Activated B cell treated with CpG ODN at 0.5 μM for 24 hours (primary cell): ENCODE data around the gene FSTL4. TPM values are rescaled to one million over a fixed set of nuclear protein-coding genes. Genes with fewer than 3 reads are reported as not detected.

ENCODE experiments used
- ATAC-seq: fragments of 200-7000 bp; cut with Tn5 transposase; one replicate; pipeline ENCODE4 v1.10.0; 2021; ENCODE audit warnings: low read depth, mild to moderate bottlenecking, moderate library complexity
- CTCF ChIA-PET: fragments of 350-600 bp; sonication (Branson Sonifier 250); formaldehyde crosslinking; loops from one replicate; lab custom pipeline; 2021; ENCODE audit warnings: antibody characterized with exemption; lab: Charles Lee
- POLR2A ChIA-PET: fragments of 350-600 bp; sonication (Branson Sonifier 250); formaldehyde crosslinking; loops from one replicate; lab custom pipeline; 2021; ENCODE audit warnings: antibody characterized with exemption; lab: Charles Lee
- DNase-seq: peaks from one replicate; pipeline ENCODE4 v3.0.0; 2022
- H3K27ac Mint-ChIP-seq: one replicate; pipeline ENCODE4 v1.8.0; 2020; ENCODE audit warnings: mixed read lengths
- H3K27me3 Mint-ChIP-seq: one replicate; pipeline ENCODE4 v1.8.0; 2021; ENCODE audit warnings: mixed read lengths
- H3K36me3 Mint-ChIP-seq: one replicate; pipeline ENCODE4 v1.8.0; 2021; ENCODE audit warnings: low read depth, mixed read lengths
- H3K4me1 Mint-ChIP-seq: one replicate; pipeline ENCODE4 v1.8.0; 2021; ENCODE audit warnings: mixed read lengths
- H3K4me3 Mint-ChIP-seq: one replicate; pipeline ENCODE4 v1.8.0; 2020; ENCODE audit warnings: mild to moderate bottlenecking, mixed read lengths
- H3K9me3 Mint-ChIP-seq: one replicate; pipeline ENCODE4 v1.8.0; 2020; ENCODE audit warnings: mixed read lengths
- CTCF ChIP-seq: fragments of 200-600 bp; IDR thresholded peaks from one replicate; pipeline ENCODE4 v1.8.0; 2022; ENCODE audit warnings: antibody characterized with exemption, mild to moderate bottlenecking
- intact Hi-C: fragments of 100-400 bp; cut with micrococcal nuclease; formaldehyde crosslinking; loops from one replicate; pipeline ENCODE4 v1.15.1; 2024
- total RNA-seq: library from RNA; stranded (reverse); gene quantifications from 2 replicates; pipeline ENCODE4 v1.2.3, GENCODE V29; 2022

Gene FSTL4
- total RNA-seq, 1 donor from 2014 or later, result 1.7 TPM

- CTCF ChIA-PET, result interaction anchor here (1.4 kb wide), 1 partner anchor 66 kb away, joined by 4 read pairs; no protein-coding TSS in a partner anchor
Observed at GRCh38 chr5:133357758-133358157, 254.6 kb downstream of the FSTL4 start.

GRCh38 chr5:133356984-133357421 lies 255.3 kb downstream of the FSTL4 start:
- Mint-ChIP-seq H3K4me3 (no peak overlapping the region), H3K9me3 (peaks cover 2% of the 10 kb centered on the region), H3K27ac (no peak overlapping the region), H3K27me3 (no peaks in the 10 kb centered on the region), H3K36me3 (no peaks in the 10 kb centered on the region), H3K4me1 (no peaks in the 10 kb centered on the region)
- no peak for ATAC-seq
- intact Hi-C loops, result no loop called here
- TF ChIP-seq CTCF, result no peak
- DNase-seq, result no peak
- CTCF ChIA-PET, result interaction anchor here (1.4 kb wide), 1 partner anchor 67 kb away, joined by 4 read pairs; no protein-coding TSS in a partner anchor
- POLR2A ChIA-PET, result interaction anchor here (1.0 kb wide), 1 partner anchor 39 kb away, joined by 3 read pairs; no protein-coding TSS in a partner anchor

More at GRCh38 chr5:133357758-133358157, 254.6 kb downstream of the FSTL4 start:
- H3K36me3 Mint-ChIP-seq, result no peaks in the 10 kb centered on the region
- no peak overlapping the region for H3K4me3 Mint-ChIP-seq
- H3K27me3 Mint-ChIP-seq, result peaks cover under 1% of the 10 kb centered on the region
- ATAC-seq (no peak), DNase-seq (no peak)
- no peaks in the 10 kb centered on the region for H3K9me3 Mint-ChIP-seq
- intact Hi-C loops, result no loop called here
- POLR2A ChIA-PET, result no interaction called here
- TF ChIP-seq CTCF, result no peak
- H3K4me1 Mint-ChIP-seq, result no peaks in the 10 kb centered on the region
- no peak overlapping the region for H3K27ac Mint-ChIP-seq

DNA sequence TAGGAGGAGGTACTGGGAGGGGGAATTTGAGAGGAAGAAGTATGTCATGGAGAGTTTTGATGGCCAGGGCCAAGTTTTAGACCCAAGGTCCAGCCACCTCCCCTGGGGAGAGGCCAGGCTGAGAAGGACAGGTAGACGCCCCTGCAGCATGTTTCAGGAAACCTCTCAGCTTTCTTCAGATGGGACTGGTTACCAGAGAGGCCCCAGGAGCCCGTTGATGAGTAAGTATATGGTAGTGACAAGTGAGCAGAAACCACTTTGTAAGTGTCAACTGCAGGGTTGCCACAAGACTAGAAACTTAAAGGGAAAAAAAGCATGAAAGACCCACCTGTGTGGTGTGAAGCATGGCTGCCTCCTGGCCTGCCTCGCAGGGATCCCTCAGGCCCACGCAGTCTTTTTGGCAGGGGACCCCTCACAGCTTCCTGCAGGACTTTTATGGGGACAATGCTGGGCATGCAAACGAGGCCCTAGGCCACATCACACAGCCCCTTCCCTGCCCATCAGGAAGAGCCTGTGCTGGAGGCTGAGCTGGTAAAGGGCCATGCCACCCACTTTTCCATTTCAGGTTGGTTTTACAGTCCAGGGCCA lies 255.9 kb downstream of the FSTL4 start:
- TF ChIP-seq CTCF, result no peak
- Mint-ChIP-seq H3K27me3 (no peaks in the 10 kb centered on the region), H3K27ac (no peak overlapping the region), H3K36me3 (no peaks in the 10 kb centered on the region), H3K4me1 (no peaks in the 10 kb centered on the region), H3K9me3 (peaks cover 2% of the 10 kb centered on the region), H3K4me3 (no peak overlapping the region)
- ATAC-seq (no peak), DNase-seq (no peak)
- POLR2A ChIA-PET, result interaction anchor here (1.0 kb wide), 1 partner anchor 40 kb away, joined by 3 read pairs; no protein-coding TSS in a partner anchor
- intact Hi-C loops, result no loop called here
- CTCF ChIA-PET, result interaction anchor here (1.4 kb wide), 1 partner anchor 67 kb away, joined by 4 read pairs; no protein-coding TSS in a partner anchor

- POLR2A ChIA-PET, result no interaction called here
- DNase-seq, result no peak
- H3K27me3 Mint-ChIP-seq, result peaks cover 3% of the 10 kb centered on the region
- peaks cover 2% of the 10 kb centered on the region for H3K9me3 Mint-ChIP-seq
- no peak for TF ChIP-seq CTCF
- no peak overlapping the region for H3K4me3 Mint-ChIP-seq
- H3K36me3 Mint-ChIP-seq, result no peaks in the 10 kb centered on the region
- H3K27ac Mint-ChIP-seq, result no peak overlapping the region
- CTCF ChIA-PET, result interaction anchor here (0.6 kb wide), 1 partner anchor 110 kb away, joined by 3 read pairs; no protein-coding TSS in a partner anchor
- no peaks in the 10 kb centered on the region for H3K4me1 Mint-ChIP-seq
- intact Hi-C loops, result no loop called here
- no peak for ATAC-seq
Observed at GRCh38 chr5:133354323-133355185, 257.8 kb downstream of the FSTL4 start.

DNA sequence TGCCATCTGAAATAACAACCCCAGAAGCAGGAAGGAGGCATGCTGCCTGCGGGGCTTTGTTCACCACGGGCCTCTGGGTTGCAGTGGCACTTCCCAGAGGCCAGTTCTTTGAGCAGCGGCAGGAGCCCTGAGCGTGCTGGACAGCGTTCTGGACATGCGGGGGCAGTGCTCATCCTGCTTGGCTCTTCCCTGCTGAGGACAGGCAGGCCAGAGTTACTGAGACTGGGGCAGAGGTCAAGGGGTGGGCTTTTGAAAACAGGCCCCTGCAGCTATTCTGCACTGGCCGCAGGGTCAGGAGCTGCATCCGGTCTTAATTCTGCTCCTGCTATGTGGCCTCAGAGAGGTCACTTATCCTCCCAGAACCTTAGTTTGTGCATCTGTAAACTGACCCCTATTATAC lies 258.6 kb downstream of the FSTL4 start:
- H3K4me1 Mint-ChIP-seq, result no peaks in the 10 kb centered on the region
- no peak for TF ChIP-seq CTCF
- intact Hi-C loops, result no loop called here
- peaks cover 2% of the 10 kb centered on the region for H3K9me3 Mint-ChIP-seq
- no peak overlapping the region for H3K27ac Mint-ChIP-seq
- CTCF ChIA-PET, result interaction anchor here (0.6 kb wide), 1 partner anchor 109 kb away, joined by 3 read pairs; no protein-coding TSS in a partner anchor
- no peak for ATAC-seq
- peaks cover 3% of the 10 kb centered on the region for H3K27me3 Mint-ChIP-seq
- no peak overlapping the region for H3K4me3 Mint-ChIP-seq
- no peaks in the 10 kb centered on the region for H3K36me3 Mint-ChIP-seq
- DNase-seq, result no peak
- POLR2A ChIA-PET, result no interaction called here
